Measurements from ENCODE around the gene TDRD12.
A peak's percentile ranks its signal among the peaks of the same experiment; 100 is the strongest.
"Not testable (repeated sequence)": the region's sequence is repeated elsewhere in the genome, so short reads cannot be mapped to it uniquely, and the experiment has no call there.

The TDRD12 gene

GRCh38 chr19:32746631-32747196, 27.1 kb downstream of the TDRD12 start:
- not testable (repeated sequence) for DNase-seq

GRCh38 chr19:32748497-32748896, 28.9 kb downstream of the TDRD12 start:
- DNase-seq, result peak in 1 of 3 donors; percentile 11

DNA sequence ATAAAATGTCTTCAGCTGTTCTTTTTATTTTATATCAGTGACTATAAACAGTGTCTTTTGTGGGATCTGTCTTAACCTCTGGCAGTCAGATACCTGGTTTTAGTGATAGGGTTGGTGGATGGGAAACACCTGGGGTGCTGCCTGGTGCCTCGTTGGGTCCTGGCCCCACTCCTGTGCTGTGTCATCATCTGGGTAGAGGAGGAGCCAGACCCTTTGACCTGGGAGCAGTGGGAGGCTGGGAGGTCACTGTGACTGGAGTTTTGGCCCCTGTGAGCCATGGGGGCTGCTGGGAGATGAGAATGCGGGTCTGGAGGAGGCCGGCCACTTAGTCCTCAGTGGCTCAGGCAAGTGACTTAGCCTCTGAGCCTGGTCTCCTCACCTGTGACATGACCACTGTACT, 29.4 kb downstream of the TDRD12 start:
- no peak for DNase-seq

GRCh38 chr19:32749361-32749760, 29.8 kb downstream of the TDRD12 start:
- DNase-seq, result no peak

GRCh38 chr19:32750441-32751055, 31.0 kb downstream of the TDRD12 start:
- DNase-seq, result peak; percentile 26 to 47 (median 47)

DNA sequence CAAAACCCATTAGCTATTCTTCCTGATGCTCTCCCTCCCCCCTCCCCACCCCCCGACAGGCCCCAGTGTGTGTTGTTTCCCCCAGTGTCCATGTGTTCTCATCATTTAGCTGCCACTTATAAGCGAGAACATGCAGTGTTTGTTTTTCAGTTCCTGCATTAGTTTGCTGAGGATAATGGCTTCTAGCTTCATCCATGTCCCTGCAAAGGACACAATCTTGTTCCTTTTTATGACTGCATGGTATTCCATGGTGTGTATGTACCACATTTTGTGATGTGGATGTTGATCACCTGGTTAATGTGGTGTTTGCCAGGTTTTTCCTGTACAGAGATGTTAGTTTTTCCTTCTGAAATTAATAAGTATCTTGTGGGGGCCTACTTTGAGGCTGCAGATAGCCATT, 31.5 kb downstream of the TDRD12 start:
- no peak for DNase-seq

DNA sequence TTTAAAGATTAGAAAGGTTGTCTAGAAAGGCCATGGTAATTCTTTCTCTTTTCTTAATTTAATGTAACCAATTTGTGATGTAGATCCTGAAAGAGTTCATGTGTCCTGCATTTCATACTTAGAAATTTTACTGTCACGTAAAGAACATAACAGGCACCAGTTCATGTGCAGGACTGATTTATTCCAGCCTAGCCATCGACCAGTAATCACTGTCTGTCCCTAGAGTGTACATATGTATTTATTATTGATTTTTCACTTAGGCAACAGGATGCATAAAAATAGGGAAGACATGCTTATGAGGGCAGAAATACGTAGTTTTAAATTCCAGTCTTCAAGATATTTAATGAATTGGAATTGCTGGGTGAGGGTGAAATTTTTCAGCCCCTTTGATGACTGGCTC, 37.6 kb downstream of the TDRD12 start:
- DNase-seq, result no peak

DNA sequence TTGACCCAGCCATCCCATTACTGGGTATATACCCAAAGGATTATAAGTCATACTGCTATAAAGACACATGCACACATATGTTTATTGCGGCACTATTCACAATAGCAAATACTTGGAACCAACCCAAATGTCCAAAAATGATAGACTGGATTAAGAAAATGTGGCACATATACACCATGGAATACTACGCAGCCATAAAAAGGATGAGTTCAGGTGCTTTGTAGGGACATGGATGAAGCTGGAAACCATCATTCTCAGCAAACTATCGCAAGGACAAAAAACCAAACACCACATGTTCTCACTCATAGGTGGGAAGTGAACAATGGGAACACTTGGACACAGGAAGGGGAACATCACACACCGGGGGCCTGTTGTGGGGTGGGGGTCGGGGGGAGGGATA, 45.8 kb downstream of the TDRD12 start:
- not testable (repeated sequence) for DNase-seq

GRCh38 chr19:32767951-32768679, 48.5 kb downstream of the TDRD12 start:
- DNase-seq, result no peak

- DNase-seq, result no peak
Observed at GRCh38 chr19:32771596-32771995, 52.0 kb downstream of the TDRD12 start.

DNA sequence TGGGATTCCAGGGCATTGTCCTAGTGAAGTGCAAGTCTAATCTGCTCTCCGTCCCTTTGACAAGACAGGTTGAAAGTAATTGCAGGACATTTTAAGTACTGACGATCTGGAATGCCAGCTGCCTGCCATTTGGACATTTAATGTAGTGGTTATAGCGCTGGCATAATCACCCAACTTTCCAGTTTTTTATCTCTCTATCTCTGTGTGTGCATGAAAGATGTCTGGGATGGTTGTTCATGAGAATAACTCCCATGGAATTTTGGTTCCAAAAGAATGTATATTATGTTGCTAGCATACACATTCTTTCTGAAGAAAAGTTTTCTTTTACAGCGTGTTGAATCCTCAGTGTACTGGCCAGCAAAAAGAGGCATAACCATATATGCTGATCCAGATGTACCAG, 53.6 kb downstream of the TDRD12 start:
- DNase-seq, result no peak

- DNase-seq, result no peak
Observed at GRCh38 chr19:32779082-32779481, 59.5 kb downstream of the TDRD12 start.

GRCh38 chr19:32781280-32781679, 61.7 kb downstream of the TDRD12 start:
- no peak for DNase-seq

DNA sequence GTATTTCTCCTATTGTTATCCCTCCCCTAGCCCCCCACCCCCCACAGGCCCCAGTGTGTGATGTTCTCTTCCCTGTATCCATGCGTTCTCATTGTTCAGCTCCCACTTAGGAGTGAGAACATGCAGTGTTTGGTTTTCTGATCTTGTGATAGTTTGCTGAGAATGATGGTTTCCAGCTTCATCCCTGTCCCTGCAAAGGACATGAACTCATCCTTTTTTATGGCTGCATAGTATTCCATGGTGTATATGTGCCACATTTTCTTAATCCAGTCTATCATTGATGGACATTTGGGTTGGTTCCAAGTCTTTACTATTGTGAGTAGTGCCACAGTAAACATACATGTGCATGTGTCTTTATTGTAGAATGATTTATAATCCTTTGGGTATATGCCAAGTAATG, 62.5 kb downstream of the TDRD12 start:
- DNase-seq, result not testable (repeated sequence)

- DNase-seq, result not testable (repeated sequence)
Observed at GRCh38 chr19:32787161-32787813, 67.7 kb downstream of the TDRD12 start.

DNA sequence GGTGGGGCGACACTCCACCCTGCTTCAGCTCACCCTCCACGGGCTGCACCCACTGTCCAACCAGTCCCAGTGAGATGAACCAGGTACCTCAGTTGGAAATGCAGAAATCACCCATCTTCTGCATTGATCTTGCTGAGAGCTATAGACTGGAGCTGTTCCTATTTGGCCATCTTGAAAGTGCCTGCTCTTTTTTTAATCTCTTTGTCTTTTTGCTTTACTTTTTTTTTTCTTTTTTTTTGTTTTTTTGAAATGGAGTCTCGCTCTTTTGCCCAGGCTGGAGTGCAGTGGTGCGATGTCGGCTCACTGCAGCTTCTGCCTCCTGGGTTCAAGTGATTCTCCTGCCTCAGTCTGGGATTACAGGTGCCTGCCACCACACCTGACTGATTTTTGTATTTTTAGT, 68.3 kb downstream of the TDRD12 start:
- not testable (repeated sequence) for DNase-seq

GRCh38 chr19:32789429-32789828, 69.9 kb downstream of the TDRD12 start:
- DNase-seq, result no peak

DNA sequence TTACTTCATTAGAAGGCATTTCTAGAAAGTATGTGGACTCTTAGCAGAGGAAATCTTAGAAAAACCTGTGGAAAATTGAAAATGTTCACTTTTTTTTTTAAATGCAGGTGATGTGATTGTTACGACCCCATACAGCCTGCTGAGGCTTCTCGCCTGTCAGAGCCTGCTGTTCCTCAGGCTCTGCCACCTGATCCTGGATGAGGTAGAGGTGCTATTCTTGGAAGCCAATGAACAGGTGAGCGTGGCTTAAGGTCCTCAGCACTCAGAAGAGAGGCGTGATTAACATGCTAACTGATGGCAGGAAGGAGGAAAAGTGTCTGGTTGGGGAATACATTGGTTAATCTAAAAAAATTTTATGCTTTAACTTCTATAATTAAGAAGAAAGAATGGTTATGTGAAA, 78.6 kb downstream of the TDRD12 start:
- DNase-seq, result no peak

DNA sequence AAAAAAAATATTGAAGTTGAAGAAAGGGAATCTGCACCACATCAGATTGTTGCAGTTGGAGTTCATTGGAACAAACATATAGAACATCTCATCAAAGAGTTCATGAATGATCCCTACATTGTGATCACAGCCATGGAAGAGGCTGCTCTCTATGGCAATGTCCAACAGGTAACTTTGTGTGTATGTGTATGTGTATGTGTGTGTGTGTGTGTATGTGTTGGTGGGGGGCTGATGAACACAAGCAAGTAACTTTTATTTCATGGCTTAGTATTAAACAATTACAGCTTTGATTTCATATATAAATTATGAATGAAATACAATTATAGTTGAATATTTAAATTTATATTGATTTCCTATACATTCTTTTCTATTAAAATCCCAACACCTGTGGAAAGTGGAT, 80.6 kb downstream of the TDRD12 start:
- DNase-seq, result no peak

DNA sequence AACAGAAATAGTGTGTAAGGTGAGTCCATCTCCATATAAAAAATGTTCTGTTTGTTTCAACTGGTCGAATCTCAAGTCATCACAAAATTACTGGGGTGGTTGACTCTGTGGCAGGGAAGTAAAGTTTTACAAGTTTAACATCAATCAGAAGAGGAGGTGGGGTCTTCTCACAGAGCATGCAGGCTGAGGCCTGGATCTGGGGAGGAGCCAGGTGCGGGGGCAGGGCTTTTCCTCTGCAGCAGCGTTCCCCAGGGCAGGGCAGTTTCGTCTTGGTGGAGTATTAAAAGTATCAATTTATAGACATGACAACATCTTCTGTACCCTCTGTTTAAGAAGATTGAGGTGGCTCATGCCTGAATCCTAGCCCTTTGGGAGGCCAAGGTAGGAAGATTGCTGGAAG, 81.2 kb downstream of the TDRD12 start:
- DNase-seq, result no peak

- no peak for DNase-seq
Observed at GRCh38 chr19:32802840-32803239, 83.3 kb downstream of the TDRD12 start.

GRCh38 chr19:32808236-32808635, 88.7 kb downstream of the TDRD12 start:
- DNase-seq, result no peak

GRCh38 chr19:32809254-32809653, 89.7 kb downstream of the TDRD12 start:
- DNase-seq, result no peak

DNA sequence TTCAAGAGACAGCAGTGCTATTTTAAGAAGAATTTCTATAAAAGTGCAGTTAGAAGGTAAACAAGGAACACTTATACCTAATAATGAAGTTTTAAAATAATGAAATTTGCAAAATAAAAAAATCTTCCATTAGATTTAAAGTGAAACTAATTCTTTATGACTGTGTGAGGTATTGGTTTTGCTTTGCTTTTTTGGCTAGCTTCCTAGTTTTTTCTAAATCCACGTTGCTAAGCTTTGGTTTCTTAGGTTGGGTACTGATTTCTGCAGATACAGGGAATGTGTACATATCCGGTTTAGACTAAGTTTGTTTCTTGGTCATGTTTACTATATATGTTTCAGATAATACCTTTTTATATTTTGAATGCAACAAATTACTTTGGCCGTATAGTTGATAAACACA, 90.2 kb downstream of the TDRD12 start:
- no peak for DNase-seq

All from suppressor macrophage treated with lipopolysaccharide for 1 hour (primary cell).